HEK293 (cell line): ENCODE results near the gene HOXA11.

Experiments
- ATF2 ChIP-seq: fragments of 450-650 bp; formaldehyde crosslinking; IDR thresholded peaks from 2 replicates; pipeline ENCODE4 v1.5.1; 2016; ENCODE audit warnings: missing biosample characterization, missing genetic modification characterization, low read depth
- FEZF1 ChIP-seq: fragments of 450-650 bp; formaldehyde crosslinking; IDR thresholded peaks from 2 replicates; pipeline ENCODE4 v1.5.1; 2016; ENCODE audit warnings: missing biosample characterization, missing genetic modification characterization
- HOXD13 ChIP-seq: sonication (generic); formaldehyde crosslinking; IDR thresholded peaks from 2 replicates; pipeline ENCODE4 v1.8.0; 2022; ENCODE audit warnings: missing genetic modification reagents, borderline replicate concordance
- IKZF3 ChIP-seq: fragments of 450-650 bp; IDR thresholded peaks from 2 replicates; pipeline ENCODE4 v1.5.0; 2018; ENCODE audit warnings: missing biosample characterization, mild to moderate bottlenecking, missing genetic modification characterization, moderate library complexity
- KLF7 ChIP-seq: fragments of 450-650 bp; formaldehyde crosslinking; IDR thresholded peaks from 2 replicates; pipeline ENCODE4 v1.5.1; 2016; ENCODE audit warnings: missing biosample characterization, missing genetic modification characterization, borderline replicate concordance
- PRDM2 ChIP-seq: fragments of 450-650 bp; formaldehyde crosslinking; IDR thresholded peaks from 2 replicates; pipeline ENCODE4 v1.5.1; 2016; ENCODE audit warnings: missing biosample characterization, missing genetic modification characterization, borderline replicate concordance
- REPIN1 ChIP-seq: fragments of 450-650 bp; formaldehyde crosslinking; IDR thresholded peaks from 2 replicates; pipeline ENCODE4 v1.5.1; 2017; ENCODE audit warnings: missing biosample characterization, missing genetic modification characterization, low read depth
- SCRT2 ChIP-seq: fragments of 450-650 bp; formaldehyde crosslinking; IDR thresholded peaks from 2 replicates; pipeline ENCODE4 v1.5.1; 2016; ENCODE audit warnings: missing biosample characterization, missing genetic modification characterization
- SP3 ChIP-seq: fragments of 450-650 bp; formaldehyde crosslinking; IDR thresholded peaks from 2 replicates; pipeline ENCODE4 v1.5.1; 2016; ENCODE audit warnings: missing biosample characterization, missing genetic modification characterization
- YY2 ChIP-seq: fragments of 450-650 bp; formaldehyde crosslinking; IDR thresholded peaks from 2 replicates; pipeline ENCODE4 v1.5.1; 2016; ENCODE audit warnings: missing biosample characterization, missing genetic modification characterization
- ZBTB26 ChIP-seq: fragments of 450-650 bp; formaldehyde crosslinking; optimal IDR thresholded peaks from 2 replicates; pipeline ENCODE3; 2016; ENCODE audit warnings: missing biosample characterization, mild to moderate bottlenecking, missing genetic modification characterization
- ZBTB8A ChIP-seq: fragments of 450-650 bp; formaldehyde crosslinking; IDR thresholded peaks from 2 replicates; pipeline ENCODE4 v1.5.1; 2016; ENCODE audit warnings: missing biosample characterization, missing genetic modification characterization
- ZIC2 ChIP-seq: fragments of 450-650 bp; formaldehyde crosslinking; IDR thresholded peaks from 2 replicates; pipeline ENCODE4 v1.5.1; 2016; ENCODE audit warnings: missing biosample characterization, missing genetic modification characterization
- ZNF175 ChIP-seq: fragments of 450-650 bp; formaldehyde crosslinking; IDR thresholded peaks from 2 replicates; pipeline ENCODE4 v1.5.1; 2016; ENCODE audit warnings: missing biosample characterization, missing genetic modification characterization
- ZNF18 ChIP-seq: fragments of 450-650 bp; formaldehyde crosslinking; IDR thresholded peaks from 2 replicates; pipeline ENCODE4 v1.5.1; 2016; ENCODE audit warnings: missing biosample characterization, missing genetic modification characterization
- ZNF26 ChIP-seq: fragments of 450-650 bp; formaldehyde crosslinking; IDR thresholded peaks from 2 replicates; pipeline ENCODE4 v1.5.1; 2016; ENCODE audit warnings: missing biosample characterization, missing genetic modification characterization
- ZNF449 ChIP-seq: fragments of 450-650 bp; formaldehyde crosslinking; IDR thresholded peaks from 2 replicates; pipeline ENCODE4 v1.5.1; 2017; ENCODE audit warnings: missing biosample characterization, mild to moderate bottlenecking, missing genetic modification characterization, moderate library complexity
- ZNF48 ChIP-seq: fragments of 450-650 bp; formaldehyde crosslinking; IDR thresholded peaks from 2 replicates; pipeline ENCODE4 v1.5.1; 2016; ENCODE audit warnings: missing biosample characterization, missing genetic modification characterization
- ZNF544 ChIP-seq: fragments of 450-650 bp; formaldehyde crosslinking; IDR thresholded peaks from 2 replicates; pipeline ENCODE4 v1.5.0; 2017; ENCODE audit warnings: missing biosample characterization, missing genetic modification characterization
- ZNF624 ChIP-seq: fragments of 450-650 bp; formaldehyde crosslinking; IDR thresholded peaks from 2 replicates; pipeline ENCODE4 v1.5.1; 2017; ENCODE audit warnings: missing biosample characterization, missing genetic modification characterization
- ZNF707 ChIP-seq: fragments of 450-650 bp; formaldehyde crosslinking; IDR thresholded peaks from 2 replicates; pipeline ENCODE4 v1.5.1; 2016; ENCODE audit warnings: missing biosample characterization, missing genetic modification characterization
- ZSCAN30 ChIP-seq: fragments of 450-650 bp; IDR thresholded peaks from 2 replicates; pipeline ENCODE4 v1.5.1; 2018; ENCODE audit warnings: missing biosample characterization, mild to moderate bottlenecking, missing genetic modification characterization, moderate library complexity
- ZSCAN5A ChIP-seq: fragments of 450-650 bp; formaldehyde crosslinking; IDR thresholded peaks from 2 replicates; pipeline ENCODE4 v1.5.1; 2016; ENCODE audit warnings: missing biosample characterization, missing genetic modification characterization
- ZXDB ChIP-seq: fragments of 450-650 bp; formaldehyde crosslinking; IDR thresholded peaks from 2 replicates; pipeline ENCODE4 v1.5.1; 2016; ENCODE audit warnings: missing biosample characterization, missing genetic modification characterization

Gene HOXA11

GRCh38 chr7:27199849-27200760 is 15.1 kb upstream of the HOXA11 start, which contains the start of gene HOXA13 (continued):
- peak; percentile 60; the same call in 1 of the 2 replicates for TF ChIP-seq KLF7 (tag by site-specific recombination)
- TF ChIP-seq ZNF26 (tag by site-specific recombination): no peak
- no peak for TF ChIP-seq ZNF18 (tag by site-specific recombination)
- TF ChIP-seq ZNF175 (tag by site-specific recombination): no peak
- TF ChIP-seq ZBTB26 (tag by site-specific recombination): peak; percentile 87
- TF ChIP-seq ZNF707: no peak
- TF ChIP-seq ZSCAN5A (tag by site-specific recombination): no peak
- TF ChIP-seq SP3 (tag by site-specific recombination): peak; percentile 65
- TF ChIP-seq ZBTB8A: peak; percentile 71; the same call in 1 of the 2 replicates
- TF ChIP-seq ZNF544 (tag by site-specific recombination): no peak
- no peak for TF ChIP-seq ZNF624 (tag by site-specific recombination)
- no peak for TF ChIP-seq PRDM2 (tag by site-specific recombination)
- no peak; the same call in none of the 2 replicates for TF ChIP-seq ZSCAN30
- TF ChIP-seq YY2 (tag by site-specific recombination): no peak
- peak; percentile 48 for TF ChIP-seq ZXDB
- no peak for TF ChIP-seq HOXD13
- no peak for TF ChIP-seq FEZF1 (tag by site-specific recombination)
- TF ChIP-seq REPIN1 (tag by site-specific recombination): no peak
- TF ChIP-seq ZNF449 (tag by site-specific recombination): no peak
- peak; percentile 55 for TF ChIP-seq IKZF3 (tag by site-specific recombination)
- no peak for TF ChIP-seq ZIC2 (tag by site-specific recombination)
- TF ChIP-seq ATF2 (tag by site-specific recombination): no peak
- no peak for TF ChIP-seq ZNF48
- TF ChIP-seq SCRT2 (tag by site-specific recombination): no peak
